ENCODE measurements around the gene PDSS2. TPM values are rescaled to one million over a fixed set of nuclear protein-coding genes. Genes with fewer than 3 reads are reported as not detected.
"Not testable (repeated sequence)": the region's sequence is repeated elsewhere in the genome, so short reads cannot be mapped to it uniquely, and the experiment has no call there.

Gene PDSS2
- total RNA-seq, 2 donors from 2014 or later: 6.2 to 10.9 TPM

DNA sequence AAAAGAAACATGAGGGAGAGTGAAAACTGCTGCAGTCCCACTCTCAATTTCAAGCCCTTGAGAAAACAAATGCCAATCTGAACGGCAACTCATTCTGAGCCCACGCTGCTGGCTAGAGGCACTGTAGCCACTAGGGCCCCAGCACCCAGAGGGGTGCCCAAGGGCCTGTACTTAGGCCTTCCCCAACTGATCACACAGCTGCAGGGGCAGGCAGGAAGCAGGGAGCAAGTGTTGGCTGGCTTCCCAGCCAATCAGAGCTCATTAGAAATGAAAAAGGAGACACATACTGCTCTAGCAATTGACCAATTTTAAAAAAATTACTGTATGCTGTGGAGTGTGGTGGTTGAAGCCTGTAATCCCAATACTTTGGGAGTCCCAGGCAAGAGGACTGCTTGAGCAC lies 340.4 kb downstream of the PDSS2 start:
- WGBS, 2 donors: 75 to 85% methylated on average over 2 of the region's 2 CpGs
- intact Hi-C loops (cut with DNase I): no loop called here

DNA sequence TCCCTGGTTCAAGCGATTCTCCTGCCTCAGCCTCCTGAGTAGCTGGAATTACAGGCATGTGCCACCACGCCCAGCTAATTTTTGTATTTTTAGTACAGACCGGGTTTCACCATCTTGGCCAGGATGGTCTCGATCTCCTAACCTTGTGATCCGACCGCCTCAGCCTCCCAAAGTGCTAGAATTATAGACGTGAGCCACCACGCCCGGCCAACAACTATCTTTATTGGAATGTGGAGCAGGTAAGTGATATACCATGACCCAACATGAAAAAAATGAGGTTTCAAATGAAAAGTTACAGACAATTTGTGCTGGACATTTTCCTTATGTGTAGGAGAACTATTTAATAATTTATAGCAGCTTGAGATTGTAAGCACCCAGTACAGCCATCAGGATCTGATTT lies 340.8 kb downstream of the PDSS2 start:
- intact Hi-C loops (cut with DNase I); H3K4me3 ChIP-seq; ATAC-seq; H3K27ac ChIP-seq; H3K27me3 ChIP-seq; DNase-seq; H3K9me3 ChIP-seq; H3K36me3 ChIP-seq (replicated peaks in 1 of 2; ENCODE audit: insufficient read depth in 1 of 2, low read depth in 2 of 2): not testable (repeated sequence)
- peaks cover 15% of the 10 kb centered on the region for H3K4me1 ChIP-seq
- WGBS, 2 donors: 87 to 90% methylated on average over 9 of the region's 9 CpGs

More for the DNA sequence above, 340.4 kb downstream of the PDSS2 start:
- H3K27ac ChIP-seq: no peak overlapping the region
- H3K9me3 ChIP-seq: no peaks in the 10 kb centered on the region
- H3K36me3 ChIP-seq (replicated peaks in 1 of 2; ENCODE audit: insufficient read depth in 1 of 2, low read depth in 2 of 2): no peaks in the 10 kb centered on the region
- no peaks in the 10 kb centered on the region for H3K27me3 ChIP-seq
- TF ChIP-seq POLR2A (IDR thresholded peaks at IDR 0.05): no peak
- TF ChIP-seq, protein P1, sequence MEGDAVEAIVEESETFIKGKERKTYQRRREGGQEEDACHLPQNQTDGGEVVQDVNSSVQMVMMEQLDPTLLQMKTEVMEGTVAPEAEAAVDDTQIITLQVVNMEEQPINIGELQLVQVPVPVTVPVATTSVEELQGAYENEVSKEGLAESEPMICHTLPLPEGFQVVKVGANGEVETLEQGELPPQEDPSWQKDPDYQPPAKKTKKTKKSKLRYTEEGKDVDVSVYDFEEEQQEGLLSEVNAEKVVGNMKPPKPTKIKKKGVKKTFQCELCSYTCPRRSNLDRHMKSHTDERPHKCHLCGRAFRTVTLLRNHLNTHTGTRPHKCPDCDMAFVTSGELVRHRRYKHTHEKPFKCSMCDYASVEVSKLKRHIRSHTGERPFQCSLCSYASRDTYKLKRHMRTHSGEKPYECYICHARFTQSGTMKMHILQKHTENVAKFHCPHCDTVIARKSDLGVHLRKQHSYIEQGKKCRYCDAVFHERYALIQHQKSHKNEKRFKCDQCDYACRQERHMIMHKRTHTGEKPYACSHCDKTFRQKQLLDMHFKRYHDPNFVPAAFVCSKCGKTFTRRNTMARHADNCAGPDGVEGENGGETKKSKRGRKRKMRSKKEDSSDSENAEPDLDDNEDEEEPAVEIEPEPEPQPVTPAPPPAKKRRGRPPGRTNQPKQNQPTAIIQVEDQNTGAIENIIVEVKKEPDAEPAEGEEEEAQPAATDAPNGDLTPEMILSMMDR (IDR thresholded peaks at IDR 0.05): no peak
- no peak for ATAC-seq
- no peak for DNase-seq
- H3K4me1 ChIP-seq: peaks cover 11% of the 10 kb centered on the region
- no peak overlapping the region for H3K4me3 ChIP-seq

DNA sequence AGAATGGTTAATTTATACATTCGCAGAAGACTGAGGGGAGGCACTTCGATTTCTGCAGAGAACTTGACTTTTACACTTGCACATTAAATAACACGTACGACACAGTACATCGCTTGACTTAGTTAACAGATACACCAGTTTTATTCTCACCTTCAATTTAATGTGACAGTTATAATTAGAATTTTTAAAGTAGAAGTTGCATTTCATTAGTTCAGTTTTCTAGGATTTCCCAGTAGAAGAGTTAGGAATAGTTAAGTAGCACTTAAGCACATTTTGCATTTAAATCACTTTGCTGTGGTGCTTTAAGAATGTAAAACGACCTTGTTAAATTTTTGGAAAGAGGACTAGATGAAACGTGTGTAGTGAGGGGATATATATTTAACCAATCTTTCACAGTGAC lies 342.4 kb downstream of the PDSS2 start:
- TF ChIP-seq, protein P1 (IDR thresholded peaks at IDR 0.05): no peak
- no peak for TF ChIP-seq POLR2A (IDR thresholded peaks at IDR 0.05)
- no peaks in the 10 kb centered on the region for H3K27me3 ChIP-seq
- no peaks in the 10 kb centered on the region for H3K9me3 ChIP-seq
- no peak overlapping the region for H3K4me3 ChIP-seq
- peaks cover 18% of the 10 kb centered on the region for H3K4me1 ChIP-seq
- WGBS, 2 donors: 7 to 13% methylated on average over 7 of the region's 7 CpGs
- peak overlapping the region in 3 of 4 donors; percentile 66 to 94 (median 88) for H3K27ac ChIP-seq
- intact Hi-C loops (cut with DNase I): no loop called here
- ATAC-seq: no peak
- H3K36me3 ChIP-seq (replicated peaks in 1 of 2; ENCODE audit: insufficient read depth in 1 of 2, low read depth in 2 of 2): no peaks in the 10 kb centered on the region
- DNase-seq: no peak

DNA sequence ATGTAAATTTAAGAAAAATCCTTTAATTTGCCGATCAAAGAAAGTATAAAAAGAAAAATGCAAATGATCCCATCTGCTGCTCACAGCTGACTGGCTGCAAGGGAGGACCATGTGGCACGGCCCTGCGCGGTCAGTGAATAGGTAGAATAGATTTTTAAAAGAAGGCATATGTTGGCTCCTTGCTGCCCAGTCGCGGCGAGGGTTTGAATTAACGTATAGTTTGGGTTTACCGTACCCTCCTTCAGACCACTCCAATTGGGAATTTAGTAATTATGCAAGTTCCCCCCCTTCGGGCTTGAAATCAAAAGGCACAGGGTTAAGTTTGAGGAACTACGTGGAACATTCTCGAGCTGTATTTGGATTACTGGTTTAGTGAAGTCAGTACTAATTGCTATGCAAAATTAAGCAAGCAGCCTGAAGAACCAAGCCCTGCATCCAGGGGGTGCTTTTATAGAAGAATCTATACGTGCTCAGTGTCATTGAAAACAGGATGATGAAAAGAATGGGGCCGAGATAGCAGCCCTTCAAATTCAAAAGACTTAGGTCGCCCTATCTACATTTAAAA lies 343.0 kb downstream of the PDSS2 start:
- WGBS, 2 donors: 1 to 2% methylated on average over 15 of the region's 15 CpGs
- Histone ChIP-seq H3K36me3 (replicated peaks in 1 of 2; ENCODE audit: insufficient read depth in 1 of 2, low read depth in 2 of 2) (no peaks in the 10 kb centered on the region), H3K4me1 (peaks cover 18% of the 10 kb centered on the region), H3K4me3 (peak overlapping the region in 1 of 2 donors; percentile 66), H3K27ac (peak overlapping the region; percentile 66 to 94 (median 86)), H3K9me3 (no peaks in the 10 kb centered on the region), H3K27me3 (no peaks in the 10 kb centered on the region)
- peak; percentile 45 for ATAC-seq
- no peak for TF ChIP-seq POLR2A (IDR thresholded peaks at IDR 0.05)
- TF ChIP-seq, protein P1 (IDR thresholded peaks at IDR 0.05): no peak
- peak; percentile 66 to 77 (median 72) for DNase-seq
- intact Hi-C loops (cut with DNase I): no loop called here

DNA sequence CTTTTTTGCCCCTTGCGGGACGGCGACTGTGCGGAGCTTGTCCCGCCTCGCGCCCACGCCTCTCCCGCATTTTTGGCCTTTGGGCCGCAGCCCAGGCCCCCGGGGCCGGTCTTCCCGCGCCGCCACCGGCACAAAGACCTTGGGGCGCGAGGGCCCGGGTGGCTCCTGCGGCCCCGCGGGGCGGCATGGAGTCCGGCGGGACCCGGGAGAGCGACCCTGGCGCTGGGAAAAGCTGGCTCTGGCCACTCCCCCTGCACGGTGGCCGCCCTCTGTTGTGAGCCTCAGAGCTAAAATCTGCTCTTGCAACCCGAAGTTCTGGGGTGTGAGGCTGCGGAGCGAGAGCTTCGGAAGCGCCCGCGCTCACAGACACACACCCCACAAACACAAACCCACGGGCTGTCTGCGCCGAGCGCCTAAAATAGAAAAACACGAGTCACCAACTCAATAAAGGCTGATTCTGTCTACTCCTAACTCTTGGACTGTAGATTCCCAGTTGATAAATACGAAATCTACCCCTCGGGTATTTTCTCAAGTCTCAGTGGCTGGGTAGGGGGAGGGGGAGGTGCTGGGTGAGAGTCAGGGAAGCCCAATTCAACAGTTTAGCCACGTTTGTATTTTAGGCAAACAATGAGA lies 343.6 kb downstream of the PDSS2 start:
- DNase-seq (peak; percentile 58 to 75 (median 60)), ATAC-seq (peak; percentile 40)
- intact Hi-C loops (cut with DNase I): no loop called here

More for the DNA sequence above, 343.6 kb downstream of the PDSS2 start:
- peak overlapping the region; percentile 66 to 94 (median 86) for H3K27ac ChIP-seq
- H3K9me3 ChIP-seq: no peaks in the 10 kb centered on the region
- WGBS, 2 donors: 0% methylated on average over 6 to 44 of the region's 45 CpGs
- no peaks in the 10 kb centered on the region for H3K36me3 ChIP-seq (replicated peaks in 1 of 2; ENCODE audit: insufficient read depth in 1 of 2, low read depth in 2 of 2)
- TF ChIP-seq, protein P1 (IDR thresholded peaks at IDR 0.05): no peak
- TF ChIP-seq POLR2A (IDR thresholded peaks at IDR 0.05): peak in 2 of 3 donors; percentile 54 to 62
- peak overlapping the region in 1 of 2 donors; percentile 66 for H3K4me3 ChIP-seq
- peaks cover 18% of the 10 kb centered on the region for H3K4me1 ChIP-seq
- no peaks in the 10 kb centered on the region for H3K27me3 ChIP-seq

Measured in body of pancreas (tissue), 4 donors.